Muscle of leg (tissue), 11 donors: ENCODE results near the gene FFAR2. TPM values are rescaled to one million over a fixed set of nuclear protein-coding genes. Genes with fewer than 3 reads are reported as not detected.
"Not testable (repeated sequence)": the region's sequence is repeated elsewhere in the genome, so short reads cannot be mapped to it uniquely, and the experiment has no call there.

Experiments used
- DNase-seq: peaks from one replicate; pipeline ENCODE4 v3.0.0; 2013
- H3K27ac ChIP-seq: one replicate; pipeline ENCODE4 v1.5.1; 2013; ENCODE audit warnings: mild to moderate bottlenecking, low read length, control low read depth
- H3K27me3 ChIP-seq: one replicate; pipeline ENCODE4 v1.6.1; 2013; ENCODE audit warnings: low read length; ENCODE audit not compliant: control insufficient read depth, insufficient read depth
- H3K36me3 ChIP-seq: one replicate; pipeline ENCODE4 v1.6.1; 2013; ENCODE audit warnings: low read length; ENCODE audit not compliant: control insufficient read depth, insufficient read depth
- H3K4me1 ChIP-seq: one replicate; pipeline ENCODE4 v1.6.1; 2013; ENCODE audit warnings: low read length; ENCODE audit not compliant: control insufficient read depth, insufficient read depth
- H3K4me3 ChIP-seq: one replicate; pipeline ENCODE4 v1.5.1; 2013; ENCODE audit warnings: low read length, control low read depth
- H3K9me3 ChIP-seq: replicated peaks from 2 replicates; pipeline ENCODE4 v1.6.1; 2013; ENCODE audit warnings: low read depth, low read length; ENCODE audit not compliant: control insufficient read depth
- WGBS: methylation state at CpG from one replicate; pipeline ENCODE4 v1.1.5; 2013; ENCODE audit warnings: missing lambda C conversion rate; ENCODE audit not compliant: insufficient coverage; 5-methylcytosine and 5-hydroxymethylcytosine counted together
- polyA plus RNA-seq, 8 donors: library from polyadenylated mRNA; unstranded; fragments of 120-200 nt; gene quantifications; one replicate each; pipeline versions ENCODE4 v1.2.1 to v1.2.3, GENCODE V29; 2013; ENCODE audit warnings: inconsistent platforms in 1 of 8, low replicate concordance in 1 of 8; ENCODE audit not compliant: insufficient read length in 8 of 8, insufficient read depth in 1 of 8
- total RNA-seq: library from RNA; stranded (reverse); fragments of 120-200 nt; gene quantifications from one replicate; pipeline ENCODE4 v1.2.4, GENCODE V29; 2013

FFAR2 gene
- total and polyA plus RNA-seq, 9 donors, result 0.10 to 0.73 (median 0.23) TPM; not detected in 1

- H3K4me1 ChIP-seq, result peaks cover 20% of the 10 kb centered on the region
- no peaks in the 10 kb centered on the region for H3K9me3 ChIP-seq
- peak overlapping the region; percentile 55 for H3K27ac ChIP-seq
- peak; percentile 78 for DNase-seq
- 13% methylated on average over 3 of the region's 6 CpGs for WGBS
- no peak overlapping the region for H3K4me3 ChIP-seq
- no peaks in the 10 kb centered on the region for H3K27me3 ChIP-seq
- H3K36me3 ChIP-seq, result no peaks in the 10 kb centered on the region
Observed at GRCh38 chr19:35462476-35462953, 14.5 kb downstream of the FFAR2 start.

DNA sequence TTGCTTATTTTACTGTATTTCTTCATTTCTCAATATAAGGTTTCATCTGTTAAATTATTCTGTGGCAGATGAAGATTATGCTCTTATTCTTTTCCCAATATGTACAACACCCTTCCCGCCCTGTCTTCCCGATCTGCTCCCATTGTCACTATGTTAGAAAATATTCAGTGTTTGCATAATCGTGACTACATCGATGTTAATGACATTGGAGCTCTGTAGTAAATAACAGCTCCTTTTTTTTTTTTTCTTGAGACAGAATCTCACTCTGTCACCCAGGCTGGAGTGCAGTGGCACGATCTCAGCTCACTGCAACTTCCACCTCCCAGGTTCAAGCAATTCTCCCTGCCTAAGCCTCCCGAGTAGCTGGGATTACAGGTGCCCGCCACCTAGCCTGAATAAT, 14.9 kb downstream of the FFAR2 start:
- peaks cover 20% of the 10 kb centered on the region for H3K4me1 ChIP-seq
- H3K27me3 ChIP-seq, H3K27ac ChIP-seq, DNase-seq, H3K9me3 ChIP-seq, H3K36me3 ChIP-seq, H3K4me3 ChIP-seq: not testable (repeated sequence)
- no CpG with 5 or more reads among the region's 7 CpGs for WGBS

GRCh38 chr19:35466259-35466658, 18.2 kb downstream of the FFAR2 start:
- H3K4me1 ChIP-seq, result peaks cover 6% of the 10 kb centered on the region
- H3K36me3 ChIP-seq, result no peaks in the 10 kb centered on the region
- no peak overlapping the region for H3K4me3 ChIP-seq
- H3K27ac ChIP-seq, result no peak overlapping the region
- no peaks in the 10 kb centered on the region for H3K9me3 ChIP-seq
- WGBS, result 88% methylated on average over 1 of the region's 1 CpG
- no peak for DNase-seq
- no peaks in the 10 kb centered on the region for H3K27me3 ChIP-seq

- no peak overlapping the region for H3K27ac ChIP-seq
- H3K36me3 ChIP-seq, result no peaks in the 10 kb centered on the region
- H3K9me3 ChIP-seq, result no peaks in the 10 kb centered on the region
- peaks cover 2% of the 10 kb centered on the region for H3K4me1 ChIP-seq
- no peaks in the 10 kb centered on the region for H3K27me3 ChIP-seq
- DNase-seq, result peak; percentile 44
- no peak overlapping the region for H3K4me3 ChIP-seq
- 31% methylated on average over 2 of the region's 2 CpGs for WGBS
Observed at GRCh38 chr19:35468637-35469036, 20.6 kb downstream of the FFAR2 start.

- no peaks in the 10 kb centered on the region for H3K27me3 ChIP-seq
- no peak overlapping the region for H3K4me3 ChIP-seq
- WGBS, result 100% methylated on average over 1 of the region's 7 CpGs
- peaks cover 2% of the 10 kb centered on the region for H3K4me1 ChIP-seq
- no peak overlapping the region for H3K27ac ChIP-seq
- H3K36me3 ChIP-seq, result no peaks in the 10 kb centered on the region
- H3K9me3 ChIP-seq, result no peaks in the 10 kb centered on the region
- no peak for DNase-seq
Observed at GRCh38 chr19:35470128-35470527, 22.1 kb downstream of the FFAR2 start.

DNA sequence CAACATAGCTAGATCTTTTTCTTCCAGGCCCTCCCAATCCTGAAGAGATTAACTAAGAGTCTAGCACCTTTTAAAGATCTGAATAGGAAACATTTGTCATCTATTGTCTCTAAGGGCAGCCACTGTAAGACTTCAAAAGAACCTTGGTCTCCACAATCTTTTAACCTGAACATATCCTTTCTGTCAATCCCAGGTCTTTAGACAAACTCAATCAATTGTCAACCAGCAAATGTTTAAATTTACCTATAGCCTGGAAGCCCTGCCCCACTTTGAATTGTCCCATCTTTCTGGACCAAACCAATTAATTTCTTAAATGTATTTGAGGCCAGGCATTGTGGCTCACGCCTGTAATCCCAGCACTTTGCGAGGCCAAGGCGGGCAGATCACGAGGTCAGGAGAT, 23.0 kb downstream of the FFAR2 start:
- not testable (repeated sequence) for H3K9me3 ChIP-seq, H3K27me3 ChIP-seq, DNase-seq, H3K27ac ChIP-seq, H3K36me3 ChIP-seq, H3K4me1 ChIP-seq, H3K4me3 ChIP-seq
- 86% methylated on average over 4 of the region's 4 CpGs for WGBS

GRCh38 chr19:35471946-35472345, 23.9 kb downstream of the FFAR2 start:
- Histone ChIP-seq H3K36me3 (no peaks in the 10 kb centered on the region), H3K4me3 (no peak overlapping the region), H3K27me3 (no peaks in the 10 kb centered on the region), H3K4me1 (peaks cover 2% of the 10 kb centered on the region), H3K9me3 (no peaks in the 10 kb centered on the region), H3K27ac (no peak overlapping the region)
- no peak for DNase-seq
- WGBS, result 95% methylated on average over 3 of the region's 8 CpGs

- Histone ChIP-seq H3K4me3 (no peak overlapping the region), H3K4me1 (no peaks in the 10 kb centered on the region), H3K36me3 (no peaks in the 10 kb centered on the region), H3K27me3 (no peaks in the 10 kb centered on the region), H3K9me3 (no peaks in the 10 kb centered on the region), H3K27ac (no peak overlapping the region)
- no peak for DNase-seq
- WGBS, result 88% methylated on average over 8 of the region's 14 CpGs
Observed at GRCh38 chr19:35474104-35474503, 26.0 kb downstream of the FFAR2 start.

- not testable (repeated sequence) for H3K36me3 ChIP-seq, H3K9me3 ChIP-seq, DNase-seq, H3K4me1 ChIP-seq, H3K4me3 ChIP-seq, H3K27ac ChIP-seq, H3K27me3 ChIP-seq
- 92% methylated on average over 5 of the region's 7 CpGs for WGBS
Observed at GRCh38 chr19:35474594-35474993, 26.5 kb downstream of the FFAR2 start.

DNA sequence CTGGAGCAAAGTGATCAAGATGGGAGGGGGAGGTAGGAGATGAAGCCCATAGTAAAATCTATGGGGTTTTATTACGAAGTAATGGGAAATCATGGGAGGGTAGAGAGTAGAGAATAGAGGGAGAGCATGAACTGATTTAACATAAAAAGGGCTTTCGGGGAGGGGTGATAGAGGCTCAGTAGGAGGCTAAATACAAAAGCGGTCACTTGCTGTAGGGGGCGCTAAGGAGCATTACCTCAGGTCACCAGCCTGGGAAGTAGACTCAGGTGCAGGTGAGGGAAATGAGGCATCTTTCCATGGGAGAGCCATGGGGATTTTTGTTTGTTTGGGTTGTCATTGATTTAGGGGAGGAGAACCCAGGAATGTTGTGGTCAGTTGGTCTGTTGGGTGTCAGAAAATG, 28.1 kb downstream of the FFAR2 start:
- DNase-seq, result no peak
- WGBS, result 50% methylated on average over 4 of the region's 4 CpGs
- Histone ChIP-seq H3K4me3 (no peak overlapping the region), H3K27me3 (no peaks in the 10 kb centered on the region), H3K4me1 (no peaks in the 10 kb centered on the region), H3K27ac (no peak overlapping the region), H3K9me3 (no peaks in the 10 kb centered on the region), H3K36me3 (no peaks in the 10 kb centered on the region)
